HCT116 (cell line): ENCODE data around the gene ADAM19. TPM values are rescaled to one million over a fixed set of nuclear protein-coding genes. Genes with fewer than 3 reads are reported as not detected.

ENCODE experiments used
- ATAC-seq: fragments of 200-7000 bp; cut with Tn5 transposase; 2 replicates; pipeline ENCODE4 v1.9.1; 2020; ENCODE audit warnings: mild to moderate bottlenecking, moderate library complexity
- BruUV-seq: library from RNA; stranded (reverse); fragments of 400-500 nt; replicated peaks from 2 replicates; lab custom pipeline; 2021; lab: Mats Ljungman, UMichigan
- CTCF ChIA-PET: fragments of 300-600 bp; sonication (Branson Sonifier 250); formaldehyde crosslinking; loops from one replicate; lab custom pipeline; 2021; ENCODE audit warnings: antibody characterized with exemption; lab: Charles Lee
- POLR2A ChIA-PET: fragments of 300-600, 350-600 bp; sonication (Branson Sonifier 250); formaldehyde crosslinking; loops from one replicate; lab custom pipeline; 2021; ENCODE audit warnings: antibody characterized with exemption; lab: Charles Lee
- RAD21 ChIA-PET, 2 experiments: fragments of 300-600 bp; sonication (Branson Sonifier 250); formaldehyde crosslinking; loops; one replicate each; lab custom pipeline; 2023; ENCODE audit warnings: low total read pairs in 2 of 2; ENCODE audit not compliant: uncharacterized antibody in 2 of 2, unreplicated experiment in 2 of 2, low non-redundant PET in 1 of 2; lab: Charles Lee
- DNase-seq: peaks from one replicate; pipeline ENCODE4 v3.0.0-alpha.2; 2010; ENCODE audit warnings: low read depth, low spot score
- H2AFZ ChIP-seq: fragments of 200-600 bp; shearing (Covaris generic), sonication (generic); 2 replicates; pipeline ENCODE4 v1.6.1; 2017; ENCODE audit warnings: low read depth, mixed run types, mixed read lengths, antibody characterized with exemption, low read length; ENCODE audit not compliant: poor library complexity, severe bottlenecking
- H3K27ac ChIP-seq: 2 replicates; pipeline ENCODE4 v1.5.1; 2012; ENCODE audit warnings: low read depth, low read length
- H3K27me3 ChIP-seq: fragments of 200-600 bp; sonication (generic); 2 replicates; pipeline ENCODE4 v1.6.1; 2016; ENCODE audit warnings: mixed run types, low read length, mixed read lengths; ENCODE audit not compliant: insufficient read depth
- H3K36me3 ChIP-seq, 2 experiments: fragments of 200-500 bp in 1 of 2; fragments of 200-600 bp in 1 of 2; sonication (Bioruptor generic) in 1 of 2; sonication (generic) in 1 of 2; 2 replicates each; pipeline versions ENCODE4 v1.5.1 to v1.6.1; 2014 to 2016; ENCODE audit warnings: low read length in 2 of 2, inconsistent platforms in 1 of 2, mixed read lengths in 1 of 2, mixed run types in 1 of 2; ENCODE audit not compliant: insufficient read depth in 2 of 2, control insufficient read depth in 1 of 2
- H3K4me1 ChIP-seq, 2 experiments: fragments of 200-600 bp in 1 of 2; sonication (generic) in 1 of 2; 2 replicates each; pipeline versions ENCODE4 v1.5.1 to v1.6.1; 2012 to 2017; ENCODE audit warnings: low read length in 2 of 2, inconsistent platforms in 1 of 2, mild to moderate bottlenecking in 1 of 2, mixed read lengths in 1 of 2, mixed run types in 1 of 2, moderate library complexity in 1 of 2; ENCODE audit not compliant: insufficient read depth in 2 of 2, control insufficient read depth in 1 of 2
- H3K4me2 ChIP-seq: fragments of 200-600 bp; sonication (generic); 2 replicates; pipeline ENCODE4 v1.6.1; 2017; ENCODE audit warnings: mixed run types, low read length, mixed read lengths
- H3K4me3 ChIP-seq, 2 experiments: fragments of 200-600 bp in 1 of 2; sonication (generic) in 1 of 2; replicated peaks in 1 of 2; 2 replicates each; pipeline ENCODE4 v1.5.1; 2011 to 2016; ENCODE audit warnings: low read length in 2 of 2, control low read depth in 1 of 2, low read depth in 1 of 2, mild to moderate bottlenecking in 1 of 2, mixed read lengths in 1 of 2, mixed run types in 1 of 2
- H3K79me2 ChIP-seq: fragments of 200-600 bp; sonication (generic); 2 replicates; pipeline ENCODE4 v1.6.1; 2017; ENCODE audit warnings: mild to moderate bottlenecking, mixed run types, low read length, moderate library complexity, mixed read lengths; ENCODE audit not compliant: insufficient read depth
- H3K9ac ChIP-seq: fragments of 200-600 bp; sonication (generic); 2 replicates; pipeline ENCODE4 v1.6.1; 2016; ENCODE audit warnings: low read length, mixed read lengths
- H3K9me2 ChIP-seq: fragments of 200-600 bp; sonication (generic), shearing (Covaris generic); 2 replicates; pipeline ENCODE4 v1.6.1; 2017; ENCODE audit warnings: mixed run types, mild to moderate bottlenecking, moderate library complexity; ENCODE audit not compliant: insufficient read depth
- H3K9me3 ChIP-seq, 2 experiments: fragments of 200-500 bp in 1 of 2; fragments of 200-600 bp in 1 of 2; sonication (Bioruptor generic) in 1 of 2; sonication (generic) in 1 of 2; 2 replicates each; pipeline ENCODE4 v1.6.1; 2014 to 2017; ENCODE audit warnings: low read length in 2 of 2, mixed read lengths in 2 of 2, inconsistent platforms in 1 of 2, low read depth in 1 of 2, mild to moderate bottlenecking in 1 of 2, mixed run types in 1 of 2, moderate library complexity in 1 of 2; ENCODE audit not compliant: control insufficient read depth in 1 of 2, insufficient read depth in 1 of 2
- H4K20me1 ChIP-seq: fragments of 200-600 bp; sonication (generic), shearing (Covaris generic); 2 replicates; pipeline ENCODE4 v1.6.1; 2017; ENCODE audit warnings: mixed run types, mild to moderate bottlenecking, moderate library complexity; ENCODE audit not compliant: insufficient read depth
- CBX3 ChIP-seq: IDR thresholded peaks from 2 replicates; pipeline ENCODE4 v1.6.1; 2012; ENCODE audit warnings: low read depth
- CTCF ChIP-seq, 3 experiments: fragments of 200-600 bp in 1 of 3; sonication (generic) in 1 of 3; IDR thresholded peaks in 2 of 3; conservative IDR thresholded peaks in 1 of 3; 2 replicates each; pipeline ENCODE4 v1.5.1; 2012 to 2017; ENCODE audit warnings: low read depth in 2 of 3, low read length in 2 of 3, antibody characterized with exemption in 1 of 3, borderline replicate concordance in 1 of 3, control low read depth in 1 of 3, mild to moderate bottlenecking in 1 of 3, mixed read lengths in 1 of 3, mixed run types in 1 of 3, moderate library complexity in 1 of 3; ENCODE audit not compliant: insufficient read depth in 1 of 3
- JUND ChIP-seq: IDR thresholded peaks from 2 replicates; pipeline ENCODE4 v1.6.1; 2012
- POLR2A ChIP-seq: IDR thresholded peaks from 2 replicates; pipeline ENCODE4 v1.7.0; 2011; ENCODE audit warnings: borderline replicate concordance; ENCODE audit not compliant: insufficient read depth, insufficient read length; ENCODE audit errors: extremely low read depth
- RAD21 ChIP-seq: IDR thresholded peaks from 2 replicates; pipeline ENCODE4 v1.6.1; 2012; ENCODE audit warnings: low read depth, mild to moderate bottlenecking
- REST ChIP-seq: IDR thresholded peaks from 2 replicates; pipeline ENCODE4 v1.6.1; 2012; ENCODE audit warnings: low read depth
- TCF7L2 ChIP-seq: IDR thresholded peaks from 2 replicates; pipeline ENCODE4 v1.7.0; 2011; ENCODE audit warnings: borderline replicate concordance, inconsistent platforms; ENCODE audit not compliant: insufficient read depth, insufficient read length; ENCODE audit errors: extremely low read depth
- YY1 ChIP-seq: IDR thresholded peaks from 2 replicates; pipeline ENCODE4 v1.6.1; 2011; ENCODE audit warnings: low read length, low read depth, moderate library complexity, mild to moderate bottlenecking; ENCODE audit not compliant: insufficient replicate concordance; ENCODE audit errors: extremely low read depth
- ZBTB33 ChIP-seq: IDR thresholded peaks from 2 replicates; pipeline ENCODE4 v1.6.1; 2011; ENCODE audit warnings: mild to moderate bottlenecking, low read length, moderate library complexity; ENCODE audit not compliant: insufficient replicate concordance; ENCODE audit errors: extremely low read depth
- intact Hi-C: fragments of 100-400 bp; cut with micrococcal nuclease; formaldehyde crosslinking; loops from 2 replicates; pipeline ENCODE4 v1.10.0; 2022
- total RNA-seq: library from RNA; stranded (reverse); gene quantifications from one replicate; pipeline ENCODE4 v1.2.1, GENCODE V29; 2021; ENCODE audit not compliant: unreplicated experiment

ADAM19 gene
- total RNA-seq, 1 experiment from 2014 or later = 77.3 TPM

- ATAC-seq = no peak
- H2AFZ ChIP-seq = no peak overlapping the region
- no peak overlapping the region for H3K4me2 ChIP-seq
- H3K36me3 ChIP-seq = peaks cover 33 to 36% of the 10 kb centered on the region in 2 experiments; a peak in 3 of 4 replicates
- no peak for DNase-seq
- no peak overlapping the region for H3K9ac ChIP-seq
- ChIA-PET RAD21 (no interaction called here), CTCF (no interaction called here), POLR2A (no interaction called here)
- no peaks in the 10 kb centered on the region for H3K9me2 ChIP-seq
- H3K4me3 ChIP-seq = no peak overlapping the region
- intact Hi-C loops = no loop called here
- TF ChIP-seq ZBTB33 (no peak), RAD21 (no peak), POLR2A (no peak), JUND (no peak)
- peaks cover 60% of the 10 kb centered on the region for H3K79me2 ChIP-seq
- H3K4me1 ChIP-seq = peaks cover 5 to 27% of the 10 kb centered on the region in 2 experiments; a peak in 3 of 4 replicates
- BruUV-seq = no TSS peak
- no peaks in the 10 kb centered on the region for H3K27me3 ChIP-seq
- H3K9me3 ChIP-seq = no peaks in the 10 kb centered on the region
- no peaks in the 10 kb centered on the region for H4K20me1 ChIP-seq
- H3K27ac ChIP-seq = no peak overlapping the region
Measured at GRCh38 chr5:157563929-157564716, 11.5 kb downstream of the ADAM19 start.

GRCh38 chr5:157563373-157563928 is 12.1 kb downstream of the ADAM19 start:
- no peaks in the 10 kb centered on the region for H3K27me3 ChIP-seq
- DNase-seq (no peak), ATAC-seq (no peak)
- H3K4me2 ChIP-seq = no peak overlapping the region
- BruUV-seq = no TSS peak
- peaks cover 60% of the 10 kb centered on the region for H3K79me2 ChIP-seq
- peaks cover 30 to 31% of the 10 kb centered on the region in 2 experiments; a peak in 3 of 4 replicates for H3K36me3 ChIP-seq
- no peak overlapping the region for H3K4me3 ChIP-seq
- H3K9me2 ChIP-seq = no peaks in the 10 kb centered on the region
- no peak overlapping the region for H2AFZ ChIP-seq
- no peaks in the 10 kb centered on the region for H3K9me3 ChIP-seq
- ChIA-PET RAD21 (no interaction called here), CTCF (no interaction called here), POLR2A (no interaction called here)
- no peak overlapping the region for H3K27ac ChIP-seq
- intact Hi-C loops = no loop called here
- no peak overlapping the region for H3K9ac ChIP-seq
- peaks cover 9 to 34% of the 10 kb centered on the region in 2 experiments; a peak in 3 of 4 replicates for H3K4me1 ChIP-seq
- H4K20me1 ChIP-seq = no peaks in the 10 kb centered on the region
- TF ChIP-seq REST = no peak
- no peak for TF ChIP-seq CBX3
- no peak for TF ChIP-seq RAD21
- TF ChIP-seq TCF7L2 = no peak
- no peak for TF ChIP-seq CTCF (IDR thresholded peaks at IDR 0.05 in 2 of 3, conservative IDR thresholded peaks at IDR 0.05 in 1 of 3; ENCODE audit: borderline replicate concordance in 1 of 3, insufficient read depth in 1 of 3, low read depth in 2 of 3, low read length in 2 of 3)
- TF ChIP-seq YY1 = no peak
